Uterus (tissue), 2 donors: ENCODE data around the gene LIN7C.

ENCODE experiments used
- CTCF ChIP-seq, 4 experiments: fragments of 200-600 bp in 2 of 4; fragments of 450-650 bp in 2 of 4; sonication (generic) in 2 of 4; IDR thresholded peaks; one replicate each; pipeline ENCODE4 v1.5.1; 2016 to 2019; ENCODE audit warnings: antibody characterized with exemption in 4 of 4, mild to moderate bottlenecking in 2 of 4, moderate library complexity in 1 of 4
- POLR2A ChIP-seq, 2 donors: fragments of 450-650 bp; IDR thresholded peaks; one replicate each; pipeline ENCODE4 v1.6.1; 2016; ENCODE audit warnings: antibody characterized with exemption in 2 of 2, mild to moderate bottlenecking in 1 of 2, moderate library complexity in 1 of 2

GRCh38 chr11:27444801-27445215, 61.8 kb downstream of the LIN7C start:
- TF ChIP-seq CTCF (IDR thresholded peaks at IDR 0.05) (no peak), POLR2A (IDR thresholded peaks at IDR 0.05) (no peak)
